Cardiac muscle cell (in vitro differentiated cells and primary cell): ENCODE data around the gene SETBP1. TPM values are rescaled to one million over a fixed set of nuclear protein-coding genes. Genes with fewer than 3 reads are reported as not detected.
A peak's percentile ranks its signal among the peaks of the same experiment; 100 is the strongest.

Experiments used
- DNase-seq, 2 donors: peaks; one replicate each; pipeline versions ENCODE4 v3.0.0 to v3.0.0-alpha.2; 2010 to 2017; ENCODE audit warnings: low read depth in 1 of 2, low spot score in 1 of 2
- H3K27ac ChIP-seq: fragments of 200-600 bp; sonication (generic); 2 replicates; pipeline ENCODE4 v1.5.1; 2016
- H3K27me3 ChIP-seq: fragments of 200-600 bp; sonication (generic); 2 replicates; pipeline ENCODE4 v1.6.0; 2016; ENCODE audit warnings: control low read depth
- H3K36me3 ChIP-seq: fragments of 200-600 bp; sonication (generic); 2 replicates; pipeline ENCODE4 v1.5.1; 2016; ENCODE audit warnings: control low read depth
- H3K4me1 ChIP-seq: fragments of 200-600 bp; sonication (generic); 2 replicates; pipeline ENCODE4 v1.8.1; 2017; ENCODE audit warnings: low read depth, mild to moderate bottlenecking, mixed run types
- H3K4me3 ChIP-seq: fragments of 200-600 bp; sonication (generic); 2 replicates; pipeline ENCODE4 v1.5.1; 2016; ENCODE audit warnings: mild to moderate bottlenecking
- H3K9me3 ChIP-seq: fragments of 200-600 bp; sonication (generic); 2 replicates; pipeline ENCODE4 v1.5.1; 2017; ENCODE audit warnings: low read depth, mild to moderate bottlenecking, control low read depth
- CTCF ChIP-seq: IDR thresholded peaks from 2 replicates; pipeline ENCODE4 v1.5.1; 2012; ENCODE audit warnings: low read depth, mild to moderate bottlenecking, low read length
- polyA plus RNA-seq: library from polyadenylated mRNA; unstranded; fragments of >200 nt; fragmentation: Nextera tagmentation; extraction: Ambion mirVana; gene quantifications from 2 replicates; pipeline ENCODE4 v1.2.1, GENCODE V29; 2016
- total RNA-seq: library from RNA; depleted of rRNA; stranded (reverse); fragments of >200 nt; gene quantifications from 2 replicates; pipeline ENCODE4 v1.2.3, GENCODE V29; 2016

The SETBP1 gene
- total and polyA plus RNA-seq, 2 experiments from 2014 or later: 6.3 to 30.6 TPM

- Histone ChIP-seq H3K4me1 (no peaks in the 10 kb centered on the region), H3K27me3 (no peaks in the 10 kb centered on the region), H3K4me3 (no peak overlapping the region), H3K9me3 (no peaks in the 10 kb centered on the region), H3K36me3 (no peaks in the 10 kb centered on the region), H3K27ac (no peak overlapping the region)
- no peak for TF ChIP-seq CTCF
- peak in 1 of 2 donors; percentile 72 for DNase-seq
Measured at GRCh38 chr18:45050712-45051601, 370.3 kb downstream of the SETBP1 start.

- TF ChIP-seq CTCF: no peak
- peaks cover 7% of the 10 kb centered on the region for H3K4me1 ChIP-seq
- DNase-seq: no peak
- H3K27ac ChIP-seq: no peak overlapping the region
- H3K9me3 ChIP-seq: no peaks in the 10 kb centered on the region
- no peaks in the 10 kb centered on the region for H3K36me3 ChIP-seq
- no peak overlapping the region for H3K4me3 ChIP-seq
- no peaks in the 10 kb centered on the region for H3K27me3 ChIP-seq
Measured at GRCh38 chr18:45054636-45055035, 373.9 kb downstream of the SETBP1 start.

- no peaks in the 10 kb centered on the region for H3K9me3 ChIP-seq
- no peak overlapping the region for H3K4me3 ChIP-seq
- H3K36me3 ChIP-seq: no peaks in the 10 kb centered on the region
- H3K4me1 ChIP-seq: peaks cover 7% of the 10 kb centered on the region
- no peak for DNase-seq
- no peak for TF ChIP-seq CTCF
- no peaks in the 10 kb centered on the region for H3K27me3 ChIP-seq
- no peak overlapping the region for H3K27ac ChIP-seq
Measured at GRCh38 chr18:45055811-45056210, 375.1 kb downstream of the SETBP1 start.

GRCh38 chr18:45056926-45057325 lies 376.2 kb downstream of the SETBP1 start:
- H3K27ac ChIP-seq: no peak overlapping the region
- no peak for DNase-seq
- no peaks in the 10 kb centered on the region for H3K9me3 ChIP-seq

GRCh38 chr18:45057955-45058600 lies 377.4 kb downstream of the SETBP1 start:
- no peaks in the 10 kb centered on the region for H3K9me3 ChIP-seq
- DNase-seq: no peak
- H3K27me3 ChIP-seq: no peaks in the 10 kb centered on the region
- peaks cover 7% of the 10 kb centered on the region for H3K4me1 ChIP-seq
- H3K4me3 ChIP-seq: no peak overlapping the region
- TF ChIP-seq CTCF: no peak
- H3K36me3 ChIP-seq: no peaks in the 10 kb centered on the region
- no peak overlapping the region for H3K27ac ChIP-seq

More at GRCh38 chr18:45056926-45057325, 376.2 kb downstream of the SETBP1 start:
- H3K4me1 ChIP-seq: peaks cover 7% of the 10 kb centered on the region
- H3K27me3 ChIP-seq: no peaks in the 10 kb centered on the region
- no peaks in the 10 kb centered on the region for H3K36me3 ChIP-seq
- no peak for TF ChIP-seq CTCF
- no peak overlapping the region for H3K4me3 ChIP-seq
